Activated CD8-positive, alpha-beta T cell treated with anti-CD3 and anti-CD28 coated beads for 36 hours (primary cell): ENCODE measurements around the gene CTSZ. TPM values are rescaled to one million over a fixed set of nuclear protein-coding genes. Genes with fewer than 3 reads are reported as not detected.
A peak's percentile ranks its signal among the peaks of the same experiment; 100 is the strongest.

Experiments used
- ATAC-seq: fragments of 200-7000 bp; cut with Tn5 transposase; one replicate; pipeline ENCODE4 v1.10.0; 2021; ENCODE audit warnings: mild to moderate bottlenecking, moderate library complexity
- CTCF ChIA-PET: fragments of 350-600 bp; sonication (Branson Sonifier 250); formaldehyde crosslinking; loops from one replicate; lab custom pipeline; 2021; ENCODE audit warnings: antibody characterized with exemption; lab: Charles Lee
- POLR2A ChIA-PET: fragments of 350-600 bp; sonication (Branson Sonifier 250); formaldehyde crosslinking; loops from one replicate; lab custom pipeline; 2021; ENCODE audit warnings: antibody characterized with exemption; lab: Charles Lee
- DNase-seq: peaks from one replicate; pipeline ENCODE4 v3.0.0-alpha.2; 2020
- H3K27ac Mint-ChIP-seq: one replicate; pipeline ENCODE4 v1.8.0; 2021; ENCODE audit warnings: mild to moderate bottlenecking, mixed read lengths
- H3K27me3 Mint-ChIP-seq: one replicate; pipeline ENCODE4 v1.8.0; 2021; ENCODE audit warnings: mixed read lengths
- H3K36me3 Mint-ChIP-seq: one replicate; pipeline ENCODE4 v1.8.0; 2021; ENCODE audit warnings: low read depth, mixed read lengths
- H3K4me1 Mint-ChIP-seq: one replicate; pipeline ENCODE4 v1.8.0; 2021; ENCODE audit warnings: low read depth, mixed read lengths
- H3K4me3 Mint-ChIP-seq: one replicate; pipeline ENCODE4 v1.8.0; 2021; ENCODE audit warnings: mild to moderate bottlenecking, moderate library complexity, mixed read lengths
- H3K9me3 Mint-ChIP-seq: one replicate; pipeline ENCODE4 v1.8.0; 2021; ENCODE audit warnings: mixed read lengths
- CTCF ChIP-seq: fragments of 200-600 bp; IDR thresholded peaks from one replicate; pipeline ENCODE4 v1.8.0; 2022; ENCODE audit warnings: antibody characterized with exemption, mild to moderate bottlenecking
- intact Hi-C: fragments of 100-400 bp; cut with micrococcal nuclease; formaldehyde crosslinking; loops from one replicate; pipeline ENCODE4 v1.10.0; 2022
- total RNA-seq, 2 experiments: library from RNA; stranded (reverse); gene quantifications; one replicate each; pipeline ENCODE4 v1.2.3, GENCODE V29; 2021

The CTSZ gene
- total RNA-seq, 2 experiments from 2014 or later, result 17.9 to 18.4 TPM

GRCh38 chr20:59015812-59016711, 9.0 kb upstream of the CTSZ start:
- H3K4me3 Mint-ChIP-seq, result no peak overlapping the region
- POLR2A ChIA-PET, result interaction anchor here (1.2 to 1.3 kb wide), 2 partner anchors 16 to 20 kb away, joined by 3 to 5 read pairs; partner anchors contain the start of gene ATP5F1E
- no peaks in the 10 kb centered on the region for H3K36me3 Mint-ChIP-seq
- H3K9me3 Mint-ChIP-seq, result no peaks in the 10 kb centered on the region
- peaks cover 42% of the 10 kb centered on the region for H3K4me1 Mint-ChIP-seq
- no peak for ATAC-seq
- TF ChIP-seq CTCF, result no peak
- intact Hi-C loops, result no loop called here
- DNase-seq, result no peak
- H3K27me3 Mint-ChIP-seq, result no peaks in the 10 kb centered on the region
- H3K27ac Mint-ChIP-seq, result peak overlapping the region; percentile 57
- CTCF ChIA-PET, result no interaction called here

GRCh38 chr20:59015411-59015810, 8.4 kb upstream of the CTSZ start:
- TF ChIP-seq CTCF, result no peak
- ChIA-PET POLR2A (interaction anchor here (1.0 to 1.3 kb wide), 3 partner anchors 13 to 19 kb away, joined by 3 to 5 read pairs (median 3); partner anchors contain the start of gene ATP5F1E), CTCF (interaction anchor here (0.9 kb wide), 1 partner anchor 11 kb away, joined by 3 read pairs; no protein-coding TSS in a partner anchor)
- Mint-ChIP-seq H3K27me3 (no peaks in the 10 kb centered on the region), H3K27ac (no peak overlapping the region), H3K4me1 (peaks cover 39% of the 10 kb centered on the region), H3K36me3 (no peaks in the 10 kb centered on the region), H3K9me3 (no peaks in the 10 kb centered on the region), H3K4me3 (no peak overlapping the region)
- ATAC-seq (no peak), DNase-seq (no peak)
- intact Hi-C loops, result no loop called here

DNA sequence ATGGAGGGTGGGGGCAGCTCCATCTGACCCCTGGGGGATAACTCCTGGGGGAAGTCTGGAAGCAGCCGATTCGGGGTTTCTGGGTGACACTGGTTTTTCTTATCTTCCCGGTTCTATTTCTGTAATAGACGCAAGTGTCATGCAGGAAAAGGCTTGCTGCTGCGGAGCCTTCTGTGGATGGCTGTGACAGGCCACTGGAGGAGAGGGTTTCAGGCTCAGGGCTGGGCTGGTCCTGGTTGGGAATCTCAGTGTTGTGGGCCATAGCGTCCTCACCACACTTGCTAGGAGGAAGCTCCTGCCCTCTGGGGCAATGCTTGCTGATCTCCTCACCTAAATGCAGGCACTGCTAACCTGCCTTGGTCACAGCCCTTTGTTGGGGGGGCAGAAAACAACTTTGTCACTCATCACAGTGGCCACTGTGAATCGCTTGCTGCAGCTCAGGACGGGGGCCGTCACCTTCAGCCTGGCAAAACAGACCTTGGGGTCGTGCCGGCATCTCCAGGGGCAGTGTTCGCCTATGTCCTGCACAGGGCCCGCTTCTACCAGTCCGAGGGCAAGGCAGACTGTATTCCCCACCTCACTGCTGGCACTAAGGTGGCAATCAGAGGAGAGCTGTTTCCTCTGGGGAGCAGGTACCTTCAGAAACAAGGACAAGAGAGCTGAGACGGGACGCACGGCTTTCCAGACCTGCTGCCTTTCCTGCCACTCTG, 7.8 kb upstream of the CTSZ start:
- no peaks in the 10 kb centered on the region for H3K36me3 Mint-ChIP-seq
- H3K27me3 Mint-ChIP-seq, result no peaks in the 10 kb centered on the region
- CTCF ChIA-PET, result interaction anchor here (0.9 kb wide), 1 partner anchor 12 kb away, joined by 3 read pairs; no protein-coding TSS in a partner anchor
- DNase-seq (no peak), ATAC-seq (no peak)
- intact Hi-C loops, result no loop called here
- no peak overlapping the region for H3K27ac Mint-ChIP-seq
- TF ChIP-seq CTCF, result no peak
- peaks cover 39% of the 10 kb centered on the region for H3K4me1 Mint-ChIP-seq
- POLR2A ChIA-PET, result interaction anchor here (0.7 to 1.4 kb wide), 6 partner anchors 9 to 19 kb away, joined by 3 to 5 read pairs (median 3); partner anchors contain the start of gene ATP5F1E
- H3K9me3 Mint-ChIP-seq, result no peaks in the 10 kb centered on the region
- no peak overlapping the region for H3K4me3 Mint-ChIP-seq

- ChIA-PET CTCF (interaction anchor here (0.9 kb wide), 1 partner anchor 12 kb away, joined by 3 read pairs; no protein-coding TSS in a partner anchor), POLR2A (interaction anchor here (0.7 to 1.4 kb wide), 4 partner anchors 9 to 14 kb away, joined by 3 read pairs; no protein-coding TSS in a partner anchor)
- peak; percentile 43 for ATAC-seq
- Mint-ChIP-seq H3K27me3 (no peaks in the 10 kb centered on the region), H3K4me3 (no peak overlapping the region), H3K4me1 (peaks cover 39% of the 10 kb centered on the region), H3K27ac (no peak overlapping the region), H3K36me3 (no peaks in the 10 kb centered on the region), H3K9me3 (no peaks in the 10 kb centered on the region)
- intact Hi-C loops, result no loop called here
- no peak for TF ChIP-seq CTCF
- peak; percentile 30 for DNase-seq
Measured at GRCh38 chr20:59013959-59014608, 7.0 kb upstream of the CTSZ start.
